IPS DF 19.7 (cell line): ENCODE results near the gene ATG2A.

Experiments used
- DNase-seq: peaks from one replicate; pipeline ENCODE4 v3.0.0-alpha.2; 2013; ENCODE audit warnings: low read depth, low spot score

ATG2A gene

DNA sequence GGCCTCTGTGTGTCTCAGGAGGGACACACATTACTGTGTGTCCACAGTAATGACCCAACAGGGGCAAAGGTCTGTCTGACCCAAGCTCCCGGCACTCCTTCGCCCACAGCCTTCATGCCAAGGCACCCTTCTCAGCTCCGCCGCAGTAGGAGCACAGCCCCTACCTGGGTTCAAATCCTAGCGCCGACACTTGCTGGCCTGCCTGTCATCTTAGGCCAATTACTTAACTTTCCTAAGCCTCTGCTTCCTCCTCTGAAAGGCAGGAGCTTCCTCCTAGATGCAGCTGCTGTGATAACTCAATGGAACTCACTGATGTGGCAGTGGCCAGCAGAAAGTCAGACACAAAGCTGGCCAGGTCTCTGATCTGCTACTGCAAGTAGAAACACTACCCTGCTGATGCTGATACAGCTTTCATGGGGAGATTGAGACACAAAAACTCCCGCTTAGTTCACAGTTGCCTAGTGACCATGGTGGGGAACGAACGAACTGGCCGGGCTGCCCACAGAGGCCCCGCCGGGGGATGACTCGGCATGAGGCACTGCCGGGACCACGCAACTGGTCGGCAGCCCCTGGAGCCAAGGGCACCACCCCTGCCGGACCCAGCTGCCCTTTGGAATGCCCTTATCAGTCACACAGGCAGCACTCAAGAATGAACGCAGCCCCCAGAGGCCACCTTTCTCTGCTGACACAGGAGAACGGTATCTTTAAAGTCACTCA is 46.7 kb downstream of the ATG2A start:
- DNase-seq: no peak

GRCh38 chr11:64869571-64870175 is 47.3 kb downstream of the ATG2A start:
- no peak for DNase-seq

DNA sequence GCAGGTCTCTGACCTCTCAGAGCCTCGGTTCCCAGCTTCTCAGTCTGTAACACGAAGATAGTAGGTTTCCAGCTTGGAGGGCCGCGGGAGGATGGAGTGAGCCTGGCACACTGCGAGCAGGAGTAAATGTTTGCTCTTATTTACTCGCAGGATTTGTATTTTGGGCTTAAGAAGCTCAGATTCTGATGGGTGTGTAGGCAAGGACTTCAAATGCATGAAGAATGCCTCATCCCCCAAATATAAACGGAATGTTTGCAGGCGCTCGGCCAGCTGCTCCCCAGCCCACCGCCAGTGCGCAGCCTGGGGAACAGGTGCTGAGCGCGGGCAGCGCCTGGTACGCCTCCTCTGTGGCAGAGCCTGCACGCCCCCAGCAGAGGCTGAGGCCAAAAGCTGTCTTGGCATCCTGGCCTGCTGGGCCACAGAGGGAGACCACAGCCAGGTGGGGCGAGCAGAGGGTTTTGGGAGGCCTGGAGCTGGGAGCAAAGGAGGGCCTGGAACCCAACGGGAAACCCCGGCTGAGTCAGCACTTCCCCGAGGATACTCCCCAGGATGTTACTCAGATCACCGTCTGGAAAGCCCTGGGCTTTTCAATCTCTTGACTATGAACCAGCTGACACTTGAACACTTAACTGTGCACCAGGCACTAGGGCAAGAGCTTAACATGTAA is 48.0 kb downstream of the ATG2A start:
- DNase-seq: no peak

DNA sequence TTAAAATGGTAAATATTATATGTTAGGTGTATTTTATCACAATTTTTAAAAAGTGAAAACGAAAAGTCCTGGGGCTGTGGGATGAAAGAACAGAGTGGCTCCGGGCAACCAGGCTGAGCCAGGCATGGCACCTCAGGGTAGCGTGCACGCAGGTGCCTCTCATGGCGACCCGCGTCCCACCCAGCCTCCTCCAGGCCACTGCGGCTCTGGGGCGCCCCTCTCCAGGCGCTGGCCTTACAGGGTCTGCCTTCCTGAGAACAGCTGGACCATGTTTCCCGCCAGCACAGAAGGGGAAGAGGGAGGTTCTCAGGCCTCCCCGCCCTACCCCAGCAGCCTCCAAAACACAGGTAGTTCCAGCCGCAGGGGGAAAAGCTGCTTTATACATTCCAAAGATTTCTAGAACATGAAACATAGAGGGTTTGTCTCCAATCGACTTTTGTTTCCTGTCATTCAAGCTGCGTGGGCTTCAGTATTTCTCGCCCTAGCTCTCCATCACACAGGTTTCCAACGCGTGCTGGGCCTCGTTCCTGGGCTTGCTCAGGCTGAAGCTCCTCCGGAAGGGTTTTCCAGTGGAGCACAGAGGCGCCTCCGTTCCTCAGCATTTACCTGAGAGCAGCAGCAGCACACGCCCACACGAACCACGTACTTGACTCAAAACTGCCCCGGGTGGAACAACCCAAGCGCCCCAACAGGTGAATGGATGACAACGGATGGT is 49.1 kb downstream of the ATG2A start:
- no peak for DNase-seq

- DNase-seq: no peak
Measured at GRCh38 chr11:64866173-64866491, 50.9 kb downstream of the ATG2A start.

DNA sequence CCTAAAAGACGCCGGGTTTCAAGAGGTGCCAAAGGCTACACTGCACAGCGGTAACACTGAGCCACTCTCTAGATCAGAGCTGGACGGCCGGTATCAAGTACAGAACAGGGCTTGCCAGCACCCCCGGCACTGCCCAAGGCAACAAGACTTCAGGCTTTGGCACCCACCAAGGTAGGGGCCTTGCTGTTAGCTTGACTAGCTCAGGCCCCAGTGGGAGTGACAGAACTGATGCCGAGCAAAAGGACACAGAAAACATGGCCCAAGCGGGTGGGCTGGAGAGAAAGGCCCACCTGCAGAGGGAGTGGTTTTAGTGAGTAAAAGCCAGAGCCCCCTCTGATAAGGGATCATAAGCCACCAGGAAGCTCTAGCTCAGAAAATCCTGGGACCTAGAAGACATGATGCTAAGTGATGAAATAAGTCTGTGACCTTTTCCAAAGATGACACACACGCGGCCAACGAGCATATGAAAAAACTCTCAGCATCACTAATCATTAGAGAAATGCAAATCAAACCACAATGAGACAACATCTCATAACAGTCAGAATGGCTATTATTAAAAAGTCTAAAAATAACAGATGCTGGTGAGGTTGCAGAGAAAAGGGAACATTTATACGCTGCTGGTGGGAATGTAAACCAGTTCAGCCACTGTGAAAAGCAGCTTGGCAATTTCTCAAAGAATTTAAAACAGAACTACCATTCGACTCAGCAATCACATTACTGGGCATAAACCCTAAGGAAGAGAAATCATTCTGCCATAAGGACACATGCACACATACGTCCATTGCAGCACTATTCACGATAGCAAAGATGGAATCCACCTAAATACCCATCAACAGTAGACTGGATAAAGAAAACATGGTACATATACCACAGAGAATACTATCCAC is 51.5 kb downstream of the ATG2A start:
- no peak for DNase-seq

DNA sequence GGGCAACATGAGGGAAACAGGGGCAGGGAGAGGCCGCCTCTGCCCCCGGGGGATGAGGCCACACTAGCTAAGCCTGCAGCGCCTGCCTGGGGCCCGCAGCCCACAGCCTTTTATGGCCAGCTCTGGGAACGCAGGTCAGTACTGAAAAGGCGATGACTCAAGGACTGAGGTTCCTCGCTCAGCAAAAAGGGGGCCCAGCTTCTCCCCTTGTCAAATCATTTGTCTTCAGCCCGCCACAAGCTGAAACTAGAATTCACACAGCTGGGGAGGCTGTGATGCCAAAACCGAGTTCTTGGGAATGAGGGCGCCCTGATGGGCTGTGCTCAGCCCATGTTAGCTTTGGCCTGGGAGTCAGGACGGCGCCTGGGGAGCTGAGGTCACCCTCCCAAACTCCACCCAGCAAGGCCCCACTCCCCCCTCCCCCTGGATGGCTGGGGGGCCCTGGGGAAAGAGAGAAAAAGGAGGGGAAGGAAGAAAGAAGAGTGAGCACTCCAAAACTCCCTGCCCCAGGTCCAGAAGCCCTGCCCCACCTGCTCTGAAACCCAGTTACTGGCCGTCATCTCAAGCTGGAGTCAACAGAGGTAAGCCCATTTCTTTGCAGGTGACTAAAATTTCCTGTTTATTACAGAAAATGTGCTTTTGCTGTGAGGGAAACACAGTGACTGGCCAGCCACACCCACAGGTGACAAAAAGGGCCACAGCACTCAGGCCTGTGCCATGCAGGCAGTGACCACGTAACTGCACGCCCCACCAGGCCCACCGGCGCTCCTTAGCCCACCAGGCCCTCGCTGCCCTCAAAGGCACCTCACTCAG is 52.3 kb downstream of the ATG2A start:
- DNase-seq: no peak

DNA sequence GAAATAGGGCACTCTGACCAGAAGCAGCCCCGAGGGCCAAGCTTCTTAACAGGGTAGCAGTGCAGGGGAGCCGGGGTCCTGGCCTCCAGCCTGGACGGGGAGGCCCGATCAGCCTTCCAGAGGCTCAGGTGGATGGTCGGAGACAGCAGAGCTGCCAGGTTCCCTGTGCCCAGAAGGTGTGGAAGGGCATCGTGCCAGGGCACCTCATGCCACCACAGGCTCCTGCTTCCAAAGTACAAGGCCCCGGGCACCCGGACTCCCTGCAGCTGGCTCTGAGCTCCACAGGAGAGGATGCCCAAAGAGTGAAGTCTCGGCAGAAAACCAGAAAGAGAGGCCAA is 52.9 kb downstream of the ATG2A start:
- no peak for DNase-seq

- DNase-seq: no peak
Measured at GRCh38 chr11:64863391-64864060, 53.5 kb downstream of the ATG2A start.

DNA sequence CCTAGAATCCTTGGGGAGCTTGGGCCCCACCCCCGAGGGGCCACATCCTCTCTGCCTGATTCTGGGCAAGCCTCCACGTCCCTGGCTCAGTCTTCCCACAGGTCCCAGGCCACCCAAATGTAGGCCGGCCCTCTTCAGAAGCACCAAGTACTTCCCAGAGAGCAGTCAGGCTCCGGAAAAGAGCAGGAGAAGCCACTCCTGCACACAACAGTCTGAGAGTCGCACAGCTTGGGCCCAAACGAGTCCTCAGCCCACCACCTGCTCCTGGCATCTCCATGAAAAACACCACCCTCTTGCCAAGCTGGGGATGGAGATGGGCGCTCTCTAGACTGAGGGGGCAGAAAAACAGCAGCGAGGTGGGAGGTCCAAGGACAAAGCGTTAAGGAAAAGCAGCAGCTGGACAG is 54.0 kb downstream of the ATG2A start:
- no peak for DNase-seq

- DNase-seq: no peak
Measured at GRCh38 chr11:64861227-64861975, 55.6 kb downstream of the ATG2A start.

GRCh38 chr11:64859542-64860414 is 57.2 kb downstream of the ATG2A start:
- DNase-seq: no peak

- no peak for DNase-seq
Measured at GRCh38 chr11:64858467-64859263, 58.3 kb downstream of the ATG2A start.

GRCh38 chr11:64857485-64857884 is 59.5 kb downstream of the ATG2A start:
- no peak for DNase-seq

DNA sequence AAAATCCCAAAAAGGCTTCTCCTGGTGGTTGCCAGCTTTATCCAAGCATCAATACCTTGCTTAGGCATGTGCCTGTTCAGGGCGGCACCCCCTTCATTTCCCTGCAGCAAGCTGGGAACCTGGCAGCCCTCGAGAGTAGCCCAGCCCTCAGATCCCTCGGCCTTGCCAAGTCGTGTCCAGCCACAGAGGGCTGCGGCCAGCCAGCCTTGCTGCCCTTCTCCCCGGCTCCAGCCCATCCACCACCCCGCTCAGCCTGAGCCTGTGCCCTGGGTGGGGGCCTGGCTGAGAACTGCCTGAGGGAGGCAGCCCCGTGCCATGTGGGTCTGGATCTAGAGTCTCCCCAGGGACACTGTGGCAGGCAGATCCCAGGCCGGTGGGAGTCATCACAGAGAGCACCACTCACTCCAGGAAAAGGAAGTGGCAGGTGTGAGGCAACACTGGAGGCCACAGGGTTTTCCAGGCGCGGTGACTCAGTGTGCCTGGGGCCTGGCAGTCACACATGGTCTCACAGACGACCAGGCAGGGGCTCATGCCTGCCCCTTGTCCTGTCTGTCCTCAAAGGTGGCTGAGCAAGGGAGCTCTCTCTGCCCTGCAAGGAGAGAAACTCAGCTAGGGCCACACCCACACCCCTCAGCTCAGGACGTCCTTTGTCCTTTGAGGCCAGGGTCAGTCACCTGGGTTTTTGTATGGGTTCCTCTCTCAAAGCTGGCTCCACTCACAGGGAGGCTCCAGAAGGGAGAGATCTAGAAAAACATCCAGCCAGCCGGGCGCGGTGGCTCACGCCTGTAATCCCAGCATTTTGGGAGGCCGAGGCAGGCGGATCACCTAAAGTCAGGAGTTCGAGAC is 60.4 kb downstream of the ATG2A start:
- no peak for DNase-seq

DNA sequence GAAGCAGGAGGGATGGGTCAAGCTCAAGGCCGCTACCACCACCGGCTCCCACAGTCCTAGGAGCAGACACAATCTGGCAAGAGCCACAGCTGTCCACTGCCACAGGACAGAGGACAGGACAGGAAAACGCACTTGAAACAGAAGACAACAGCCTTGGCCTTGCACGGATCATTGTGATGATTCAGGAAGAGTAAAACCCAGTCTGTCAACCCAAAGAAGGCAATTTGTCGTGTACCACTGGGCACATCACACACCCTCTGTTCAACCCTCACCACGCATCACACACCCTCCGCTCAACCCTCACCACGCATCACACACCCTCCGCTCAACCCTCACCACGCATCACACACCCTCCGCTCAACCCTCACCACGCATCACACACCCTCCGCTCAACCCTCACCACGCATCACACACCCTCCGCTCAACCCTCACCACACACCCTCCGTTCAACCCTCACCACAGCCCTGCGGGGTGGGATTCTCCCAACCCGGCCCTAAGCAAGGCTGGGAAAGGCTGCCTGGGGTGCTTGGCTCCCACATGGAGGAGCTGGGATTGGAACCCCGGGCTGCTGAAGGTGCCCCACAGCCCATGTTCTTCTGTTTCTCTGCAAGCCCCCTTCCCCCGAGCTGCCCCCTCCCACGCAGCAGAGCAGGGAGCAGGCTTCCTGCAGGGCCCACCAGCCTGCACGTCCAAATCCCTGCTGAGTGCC is 61.3 kb downstream of the ATG2A start:
- DNase-seq: no peak
